Esophagus (tissue), 2 donors: ENCODE measurements around the gene TBC1D2B. TPM values are rescaled to one million over a fixed set of nuclear protein-coding genes. Genes with fewer than 3 reads are reported as not detected.

Source experiments
- H3K27ac ChIP-seq, 2 donors: one replicate each; pipeline ENCODE4 v1.5.1; 2013; ENCODE audit warnings: low read depth in 2 of 2, mild to moderate bottlenecking in 2 of 2, inconsistent platforms in 1 of 2, low read length in 1 of 2, moderate library complexity in 1 of 2
- H3K27me3 ChIP-seq, 2 donors: one replicate each; pipeline ENCODE4 v1.6.1; 2013; ENCODE audit warnings: low read length in 2 of 2, control low read depth in 1 of 2, mild to moderate bottlenecking in 1 of 2; ENCODE audit not compliant: insufficient read depth in 2 of 2, control insufficient read depth in 1 of 2
- H3K36me3 ChIP-seq, 2 donors: one replicate each; pipeline ENCODE4 v1.6.1; 2013; ENCODE audit warnings: low read length in 1 of 2; ENCODE audit not compliant: control insufficient read depth in 2 of 2, insufficient read depth in 2 of 2
- H3K4me1 ChIP-seq, 2 donors: one replicate each; pipeline ENCODE4 v1.6.1; 2013; ENCODE audit warnings: low read length in 1 of 2; ENCODE audit not compliant: control insufficient read depth in 2 of 2, insufficient read depth in 2 of 2
- H3K4me3 ChIP-seq, 2 donors: one replicate each; pipeline ENCODE4 v1.5.1; 2013; ENCODE audit warnings: low read length in 2 of 2, mild to moderate bottlenecking in 2 of 2, low read depth in 1 of 2, moderate library complexity in 1 of 2
- H3K9me3 ChIP-seq, 2 donors: one replicate each; pipeline ENCODE4 v1.6.1; 2013; ENCODE audit warnings: mild to moderate bottlenecking in 2 of 2, low read depth in 1 of 2, low read length in 1 of 2, moderate library complexity in 1 of 2; ENCODE audit not compliant: control insufficient read depth in 2 of 2, insufficient read depth in 1 of 2
- WGBS, 2 donors: extraction: QIAGEN DNeasy Blood & Tissue Kit; methylation state at CpG; one replicate each; pipeline ENCODE4 v1.1.7; 2013; 5-methylcytosine and 5-hydroxymethylcytosine counted together
- polyA plus RNA-seq, 2 donors: library from polyadenylated mRNA; stranded (reverse); fragments of 200-250 nt; gene quantifications; one replicate each; pipeline ENCODE4 v1.2.3, GENCODE V29; 2013
- donor health status: healthy with polysubstance abuse.
- donor health status: Bipolar disorder and iron deficiency.

Gene TBC1D2B
- polyA plus RNA-seq, 2 donors = 5.1 to 7.0 TPM

- Histone ChIP-seq H3K27ac (no peak overlapping the region), H3K36me3 (peaks cover 7 to 18% of the 10 kb centered on the region in 2 donors), H3K9me3 (no peaks in the 10 kb centered on the region), H3K27me3 (no peaks in the 10 kb centered on the region), H3K4me1 (peaks cover 0 to 2% of the 10 kb centered on the region in 2 donors), H3K4me3 (no peak overlapping the region)
- 61% methylated on average over 2 of the region's 2 CpGs for WGBS, 2 donors
Observed at GRCh38 chr15:78024519-78024870, 53.0 kb downstream of the TBC1D2B start.

GRCh38 chr15:78023865-78024518 lies 53.5 kb downstream of the TBC1D2B start:
- Histone ChIP-seq H3K4me3 (no peak overlapping the region), H3K36me3 (peaks cover 7 to 18% of the 10 kb centered on the region in 2 donors), H3K4me1 (peaks cover 0 to 2% of the 10 kb centered on the region in 2 donors), H3K9me3 (no peaks in the 10 kb centered on the region), H3K27ac (peak overlapping the region in 1 of 2 donors; percentile 4), H3K27me3 (no peaks in the 10 kb centered on the region)
- WGBS, 2 donors = 66% methylated on average over 17 of the region's 17 CpGs

GRCh38 chr15:78023081-78023665 lies 54.3 kb downstream of the TBC1D2B start:
- WGBS, 2 donors = 90 to 93% methylated on average over 6 of the region's 6 CpGs
- Histone ChIP-seq H3K4me1 (peaks cover 0 to 2% of the 10 kb centered on the region in 2 donors), H3K9me3 (no peaks in the 10 kb centered on the region), H3K4me3 (no peak overlapping the region), H3K27ac (peak overlapping the region in 1 of 2 donors; percentile 40), H3K27me3 (no peaks in the 10 kb centered on the region), H3K36me3 (peaks cover 7 to 18% of the 10 kb centered on the region in 2 donors)

GRCh38 chr15:78021761-78022160 lies 55.8 kb downstream of the TBC1D2B start:
- Histone ChIP-seq H3K4me1 (peaks cover 0 to 2% of the 10 kb centered on the region in 2 donors), H3K27me3 (no peaks in the 10 kb centered on the region), H3K4me3 (no peak overlapping the region), H3K36me3 (peaks cover 7 to 14% of the 10 kb centered on the region in 2 donors), H3K9me3 (no peaks in the 10 kb centered on the region), H3K27ac (no peak overlapping the region)
- 91 to 93% methylated on average over 12 of the region's 12 CpGs for WGBS, 2 donors

- no peaks in the 10 kb centered on the region for H3K9me3 ChIP-seq
- peaks cover 11 to 21% of the 10 kb centered on the region in 2 donors for H3K36me3 ChIP-seq
- H3K4me1 ChIP-seq = peaks cover 0 to 2% of the 10 kb centered on the region in 2 donors
- H3K27ac ChIP-seq = no peak overlapping the region
- 96 to 99% methylated on average over 2 of the region's 2 CpGs for WGBS, 2 donors
- H3K27me3 ChIP-seq = no peaks in the 10 kb centered on the region
- H3K4me3 ChIP-seq = no peak overlapping the region
Observed at GRCh38 chr15:78020007-78020406, 57.5 kb downstream of the TBC1D2B start.

GRCh38 chr15:78018946-78019644 lies 58.4 kb downstream of the TBC1D2B start:
- Histone ChIP-seq H3K4me3 (no peak overlapping the region), H3K4me1 (peaks cover 0 to under 1% of the 10 kb centered on the region in 2 donors), H3K9me3 (no peaks in the 10 kb centered on the region), H3K27me3 (no peaks in the 10 kb centered on the region), H3K36me3 (peaks cover 11 to 22% of the 10 kb centered on the region in 2 donors), H3K27ac (peak overlapping the region in 1 of 2 donors; percentile 16)
- 61 to 62% methylated on average over 11 of the region's 11 CpGs for WGBS, 2 donors

- H3K4me1 ChIP-seq = no peaks in the 10 kb centered on the region
- H3K27me3 ChIP-seq = no peaks in the 10 kb centered on the region
- H3K27ac ChIP-seq = no peak overlapping the region
- H3K9me3 ChIP-seq = no peaks in the 10 kb centered on the region
- 52 to 59% methylated on average over 4 of the region's 4 CpGs for WGBS, 2 donors
- no peak overlapping the region for H3K4me3 ChIP-seq
- H3K36me3 ChIP-seq = peaks cover 11 to 23% of the 10 kb centered on the region in 2 donors
Observed at GRCh38 chr15:78018445-78018844, 59.1 kb downstream of the TBC1D2B start.

- Histone ChIP-seq H3K9me3 (no peaks in the 10 kb centered on the region), H3K27me3 (no peaks in the 10 kb centered on the region), H3K36me3 (peaks cover 15 to 22% of the 10 kb centered on the region in 2 donors), H3K4me1 (peaks cover 0 to 3% of the 10 kb centered on the region in 2 donors), H3K4me3 (no peak overlapping the region), H3K27ac (no peak overlapping the region)
- WGBS, 2 donors = 39 to 52% methylated on average over 1 of the region's 1 CpG
Observed at GRCh38 chr15:78016860-78017259, 60.7 kb downstream of the TBC1D2B start.

- H3K4me3 ChIP-seq = no peak overlapping the region
- H3K27me3 ChIP-seq = no peaks in the 10 kb centered on the region
- peaks cover 6 to 13% of the 10 kb centered on the region in 2 donors for H3K4me1 ChIP-seq
- WGBS, 2 donors = 68% methylated on average over 8 of the region's 8 CpGs
- no peak overlapping the region for H3K27ac ChIP-seq
- H3K9me3 ChIP-seq = no peaks in the 10 kb centered on the region
- peaks cover 14 to 32% of the 10 kb centered on the region in 2 donors for H3K36me3 ChIP-seq
Observed at GRCh38 chr15:78012643-78013077, 64.9 kb downstream of the TBC1D2B start.
